GM21825 (cell line): ENCODE results near the gene UCK2.
A peak's percentile ranks its signal among the peaks of the same experiment; 100 is the strongest.

Source experiments
- ATAC-seq: cut with Tn5 transposase; IDR thresholded peaks from one replicate; pipeline ENCODE4 v1.9.1; 2021; ENCODE audit warnings: mild to moderate bottlenecking, moderate library complexity; ENCODE audit not compliant: unreplicated experiment

Gene UCK2

DNA sequence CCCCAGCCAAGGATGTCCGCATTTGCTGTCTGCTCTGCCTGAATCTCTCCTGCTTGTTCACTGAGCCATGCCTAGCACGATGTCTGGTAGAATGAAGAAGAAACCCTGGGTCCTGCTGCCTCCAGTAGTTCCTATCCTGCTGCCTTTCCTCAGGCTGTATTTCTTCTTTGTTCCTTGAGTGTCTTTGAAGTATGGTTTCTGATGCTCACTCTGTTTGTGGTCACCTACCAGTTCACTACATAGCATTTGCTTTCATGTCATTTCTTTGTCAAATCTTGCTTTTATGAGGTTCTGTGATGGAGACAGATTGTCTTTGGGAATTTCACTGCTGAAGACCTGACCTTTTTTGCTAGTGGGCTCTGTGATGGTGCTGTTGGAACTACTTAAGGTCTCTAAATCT lies 5.9 kb downstream of the UCK2 start:
- no peak for ATAC-seq

DNA sequence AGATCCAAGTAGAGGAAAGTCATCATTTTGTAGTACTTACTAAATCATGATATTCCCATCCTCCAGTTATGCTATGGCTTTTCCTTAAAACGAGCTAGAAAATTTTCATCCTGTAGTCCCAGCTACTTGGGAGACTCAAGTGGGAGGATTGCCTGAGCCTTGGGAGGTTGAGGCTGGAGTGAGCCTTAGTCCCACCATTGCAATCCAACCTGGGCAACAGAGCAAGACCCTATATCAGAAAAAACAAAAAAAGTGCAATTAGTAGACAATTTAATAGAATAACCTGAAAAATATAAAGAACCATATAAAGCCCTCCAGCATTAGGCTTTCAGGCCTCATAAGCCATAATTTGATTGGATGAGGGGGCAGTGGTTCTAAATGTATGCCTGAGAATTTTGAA lies 6.8 kb downstream of the UCK2 start:
- ATAC-seq: no peak

DNA sequence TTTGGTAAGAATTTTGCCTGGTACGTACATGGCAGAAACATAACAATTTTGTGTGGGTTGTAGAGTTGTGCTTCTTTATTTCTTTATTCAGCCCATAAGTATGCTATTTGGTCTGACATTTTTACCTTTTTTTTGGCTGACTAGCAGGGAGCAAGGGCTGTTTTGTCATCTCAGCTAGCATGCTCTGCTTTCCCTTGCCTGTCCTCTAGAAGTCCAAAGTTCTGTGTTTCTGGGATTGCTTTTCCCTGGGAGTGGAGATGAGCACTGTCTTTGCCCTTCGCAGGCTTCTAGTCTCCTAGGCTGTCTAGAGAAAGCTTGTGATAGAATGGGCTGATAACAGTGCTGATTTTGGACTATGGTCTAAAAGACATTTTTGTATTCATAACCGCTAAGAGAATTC lies 7.5 kb downstream of the UCK2 start:
- ATAC-seq: no peak

DNA sequence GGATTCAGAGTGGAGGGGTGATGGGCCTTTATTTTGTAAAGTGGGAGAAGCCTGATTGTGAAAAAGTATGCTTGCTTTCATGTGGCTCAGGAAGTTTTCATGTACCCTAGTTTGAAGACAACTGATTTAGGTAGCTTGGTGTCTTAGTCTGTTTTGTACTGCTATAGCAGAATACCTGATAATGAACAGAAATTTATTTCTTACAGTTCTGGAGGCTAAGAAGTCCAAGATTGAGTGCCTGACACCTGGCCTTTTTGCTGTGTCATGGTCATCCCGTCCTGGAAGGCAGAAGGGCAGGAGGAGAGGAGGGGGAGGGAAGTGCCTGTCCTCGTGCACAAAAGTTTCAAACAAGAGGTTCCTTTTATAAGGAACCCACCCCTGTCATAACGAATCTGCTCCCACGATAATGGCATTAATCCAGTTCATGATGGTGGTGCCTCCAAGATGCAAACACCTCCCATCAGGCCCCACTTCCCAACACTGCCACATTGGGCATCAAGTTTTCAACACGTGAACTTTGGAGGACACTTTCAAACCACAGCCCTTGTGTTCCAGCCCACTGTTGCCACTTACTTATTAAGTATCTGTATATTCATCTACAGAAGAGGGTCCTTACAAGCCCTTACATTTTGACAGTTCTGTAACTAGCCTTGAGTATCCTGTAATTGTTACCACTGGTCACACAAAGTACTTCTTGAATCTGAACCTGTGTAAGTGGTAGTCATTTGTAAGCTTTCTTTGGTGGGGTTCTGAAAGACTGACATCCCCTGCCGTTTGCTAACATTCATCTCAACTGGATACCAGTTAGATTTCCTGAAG lies 9.5 kb downstream of the UCK2 start:
- ATAC-seq: no peak

DNA sequence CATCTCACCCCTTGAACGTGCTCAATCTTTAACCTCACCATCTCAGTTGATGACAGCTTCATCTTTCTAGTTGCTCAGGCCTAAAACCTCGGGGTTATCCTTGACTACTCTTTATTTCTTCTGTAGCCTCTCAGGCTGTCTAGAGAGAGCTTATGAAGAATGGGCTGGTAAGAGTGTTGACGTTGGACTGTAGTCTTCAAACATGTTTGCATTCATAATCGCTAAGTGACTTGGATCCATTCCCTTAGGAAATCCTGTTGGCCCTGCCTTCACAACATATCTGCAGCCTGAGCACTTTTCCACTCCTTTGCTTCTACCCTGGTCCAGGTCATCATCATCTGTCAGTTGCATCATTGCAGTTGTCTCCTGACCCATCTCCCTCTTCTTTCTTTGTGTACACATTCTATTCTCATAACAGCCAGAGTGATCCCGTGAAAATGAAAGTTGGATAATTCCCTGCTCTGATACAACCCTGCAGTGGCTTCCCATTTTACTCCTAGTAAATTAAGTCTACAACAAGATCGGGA lies 10.5 kb downstream of the UCK2 start:
- ATAC-seq: no peak

DNA sequence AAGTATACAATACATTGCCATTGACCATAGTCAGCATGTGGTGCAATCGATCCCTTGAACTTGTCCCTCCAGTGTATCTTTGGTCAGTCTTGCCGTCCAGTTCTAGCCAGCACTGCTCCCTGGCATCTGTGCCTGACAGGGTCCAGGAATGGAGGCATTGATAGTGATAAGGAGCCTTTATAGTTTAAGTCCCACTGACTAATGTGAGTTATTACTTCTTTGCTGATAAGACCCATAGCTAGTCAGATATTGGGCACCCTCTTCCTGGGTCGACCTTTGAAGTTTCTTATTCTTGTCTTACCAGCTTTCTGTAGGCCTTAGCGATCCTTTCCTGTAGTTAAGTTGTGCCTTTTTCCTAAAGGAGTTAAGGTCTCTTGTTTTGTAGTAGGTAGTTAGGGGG lies 13.0 kb downstream of the UCK2 start:
- no peak for ATAC-seq

DNA sequence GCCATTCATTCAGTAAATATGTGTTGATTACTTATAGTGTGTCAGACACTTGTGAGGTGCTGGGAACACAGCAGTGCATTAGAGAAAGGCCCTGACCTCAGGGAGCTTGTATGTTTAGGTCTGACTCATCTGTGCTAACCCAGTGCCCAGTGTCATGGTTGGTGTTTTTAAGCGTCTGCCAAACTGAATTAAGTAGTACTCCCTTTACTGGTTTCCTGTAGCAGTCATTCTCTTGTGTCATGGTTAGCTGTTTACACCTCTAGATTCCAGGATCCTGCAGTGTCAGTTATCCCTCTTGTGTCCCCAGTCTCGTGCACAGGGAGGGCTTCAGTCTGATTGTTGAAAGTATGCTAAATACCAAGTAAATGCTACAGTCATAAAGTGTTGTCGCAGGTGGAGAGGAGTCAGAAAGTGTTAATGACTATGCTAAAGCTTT lies 14.2 kb downstream of the UCK2 start:
- ATAC-seq: no peak

DNA sequence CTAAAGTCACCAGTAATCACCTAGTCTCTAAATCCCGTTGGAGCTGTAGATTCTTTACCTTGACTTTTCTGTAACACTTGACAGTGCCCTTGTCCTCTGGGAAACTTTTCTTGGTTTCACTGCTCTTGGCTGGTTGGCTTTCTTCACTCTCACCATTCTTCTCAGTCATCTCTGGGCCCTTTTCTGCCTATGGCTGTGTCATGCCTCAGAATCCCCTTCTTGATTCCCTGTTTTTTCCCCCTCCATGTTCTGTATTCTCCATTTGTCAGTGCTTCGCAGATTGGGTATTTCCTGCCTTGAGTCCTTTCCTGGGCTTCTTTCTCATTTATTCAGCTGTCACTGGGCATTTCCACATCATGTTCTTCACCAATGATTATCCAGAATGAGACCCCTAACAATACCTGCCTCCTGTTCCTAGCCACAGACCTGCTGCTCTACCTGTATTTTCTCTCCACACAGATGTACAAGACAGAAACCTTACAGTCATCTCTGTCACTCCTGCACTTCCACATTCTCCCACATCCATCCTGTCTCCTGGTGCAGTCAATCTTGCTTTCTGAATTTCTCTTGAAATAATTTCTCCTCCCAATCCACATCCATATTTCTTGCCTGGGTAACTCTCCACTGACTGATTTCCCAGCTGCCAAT lies 14.7 kb downstream of the UCK2 start:
- ATAC-seq: no peak

DNA sequence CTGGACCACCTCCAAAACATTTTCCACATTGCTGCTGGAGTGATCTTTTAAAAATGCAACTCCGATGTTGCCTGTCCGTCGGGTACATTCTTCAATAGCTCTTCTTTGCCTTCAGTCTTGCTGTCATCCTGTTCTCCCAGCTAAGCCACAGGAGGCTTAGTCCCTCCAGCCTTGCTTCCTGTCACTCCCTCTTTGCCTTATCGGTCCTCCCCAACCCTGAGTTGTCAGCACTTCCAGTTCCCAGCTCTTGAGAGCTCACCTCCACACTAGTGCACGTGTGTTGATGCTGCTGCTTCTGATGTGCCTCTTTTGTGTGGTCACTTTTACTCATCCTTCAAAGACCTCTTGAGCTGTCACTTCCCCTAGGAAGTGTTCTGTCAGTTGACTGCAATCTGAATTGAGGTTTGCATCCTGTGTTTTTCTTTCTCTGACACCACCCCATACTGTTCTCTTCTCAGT lies 15.3 kb downstream of the UCK2 start:
- peak; percentile 59 for ATAC-seq

DNA sequence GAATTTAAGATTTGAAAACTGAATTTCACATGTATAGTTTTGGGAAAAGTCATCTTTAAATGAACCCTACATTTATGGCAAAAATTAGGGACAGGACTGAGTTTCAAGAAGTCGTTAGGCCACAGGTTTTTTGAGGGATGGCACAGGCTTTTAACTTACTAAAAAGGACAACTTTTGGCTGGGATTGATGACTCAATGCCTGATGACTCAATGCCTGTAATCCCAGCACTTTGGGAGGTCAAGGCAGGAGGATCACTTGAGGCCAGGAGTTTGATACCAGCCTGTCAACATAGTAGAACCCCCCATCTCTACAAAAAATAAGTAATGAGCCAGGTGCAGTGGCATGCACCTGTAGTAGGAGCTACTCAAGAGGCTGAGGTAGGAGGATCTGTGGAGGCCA lies 15.9 kb downstream of the UCK2 start:
- no peak for ATAC-seq

DNA sequence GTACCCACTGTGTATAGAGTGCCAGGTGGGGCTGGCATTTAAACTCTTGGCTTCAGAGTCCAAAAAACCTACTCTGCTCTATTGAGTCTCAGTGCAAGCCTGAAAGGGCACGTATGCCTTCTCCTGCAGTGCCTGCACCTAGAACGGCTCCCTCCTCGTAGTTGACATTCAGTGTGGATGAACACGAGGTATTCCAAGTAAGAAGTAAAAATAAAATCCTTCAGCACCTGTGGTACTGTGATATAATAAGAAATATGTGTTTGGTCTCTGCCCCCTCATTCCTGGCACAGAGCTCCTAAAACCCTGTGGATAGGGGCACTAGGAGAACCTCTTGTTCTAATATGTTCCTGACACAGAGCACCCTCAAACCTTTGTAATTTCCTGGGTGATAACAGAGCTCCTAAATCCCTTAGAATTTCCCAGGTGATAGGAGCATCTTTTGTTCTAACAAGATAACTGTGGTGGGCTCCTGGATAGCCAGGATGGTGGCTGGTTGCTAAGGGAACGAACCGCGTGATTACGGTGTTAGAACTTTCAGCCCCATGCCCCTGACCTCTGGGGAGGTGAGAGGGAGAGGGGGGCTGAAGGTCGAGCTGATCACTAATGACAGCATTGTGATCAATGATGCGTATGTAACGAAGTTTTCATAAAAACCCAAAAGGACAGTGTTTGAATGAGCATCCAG lies 16.8 kb downstream of the UCK2 start:
- ATAC-seq: no peak

DNA sequence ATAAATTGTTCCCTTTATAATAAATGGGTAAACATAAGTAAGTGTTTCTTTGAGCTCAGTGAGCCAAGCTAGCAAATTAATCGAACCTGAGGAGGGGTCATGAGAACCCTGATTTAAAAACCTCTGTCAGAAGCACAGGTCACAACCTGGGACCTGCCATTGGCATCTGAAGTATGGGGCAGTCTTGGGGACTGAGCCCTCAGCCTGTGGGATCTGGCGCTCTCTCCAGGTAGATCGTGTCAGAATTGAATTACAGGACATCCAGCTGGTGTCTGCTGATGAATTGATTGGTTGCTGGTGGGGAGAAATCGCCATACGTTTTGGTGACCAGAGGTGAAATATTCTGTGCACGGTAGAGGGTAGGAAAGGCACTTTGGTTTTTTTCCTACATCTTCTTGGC lies 17.5 kb downstream of the UCK2 start:
- no peak for ATAC-seq

DNA sequence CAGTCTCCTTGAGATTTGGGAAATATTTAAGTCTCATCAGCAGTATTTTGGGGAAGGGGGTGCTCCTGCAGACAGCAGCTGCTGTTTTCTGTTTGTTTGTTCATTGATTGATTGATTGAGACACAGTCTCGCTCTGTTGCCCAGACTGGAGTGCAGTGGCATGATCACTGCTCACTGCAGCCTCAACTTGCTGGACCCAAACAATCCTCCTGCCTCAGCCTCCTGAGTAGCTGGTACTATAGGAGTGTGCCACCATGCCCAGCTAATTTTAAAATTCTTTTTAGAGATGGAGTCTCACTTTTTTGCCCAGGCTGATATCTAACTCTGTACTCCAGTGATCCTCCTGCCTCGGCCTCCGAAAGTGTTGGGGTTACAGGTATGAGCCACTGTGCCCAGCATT lies 18.2 kb downstream of the UCK2 start:
- ATAC-seq: no peak

DNA sequence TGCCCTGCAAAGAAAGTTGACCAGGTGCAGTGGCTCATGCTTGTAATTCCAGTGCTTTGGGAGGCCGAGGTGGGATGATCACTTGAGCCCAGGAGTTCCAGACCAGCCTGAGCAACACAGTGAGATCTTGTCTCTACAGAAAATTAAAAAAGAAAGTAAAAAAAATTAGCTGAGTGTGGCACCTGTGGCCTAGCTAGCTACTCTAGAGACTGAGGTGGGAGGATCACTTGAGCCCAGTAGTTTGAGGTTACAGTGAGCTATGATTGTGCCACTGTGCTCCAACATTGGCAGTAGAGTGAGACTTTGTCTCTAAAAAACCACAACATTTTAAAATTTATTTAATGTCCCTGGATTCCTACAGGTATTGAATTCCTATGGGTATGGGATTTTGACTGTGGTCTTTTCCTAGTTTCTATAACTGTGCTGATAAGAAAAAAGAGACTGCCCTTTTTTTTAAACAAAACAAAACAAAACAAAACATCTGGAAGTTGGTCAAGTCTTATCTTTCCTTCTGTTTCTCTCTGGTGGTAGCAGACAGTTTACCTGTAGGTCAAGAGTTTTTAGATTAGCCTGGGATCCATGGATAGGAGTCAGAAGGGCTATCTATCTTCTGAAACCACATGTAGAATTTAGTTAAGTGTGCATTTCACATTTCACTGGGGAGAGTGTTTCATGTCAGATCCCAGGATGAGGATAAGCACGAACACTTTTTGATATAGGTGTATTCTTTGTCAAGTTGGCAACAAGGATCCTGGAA lies 18.8 kb downstream of the UCK2 start:
- no peak for ATAC-seq

DNA sequence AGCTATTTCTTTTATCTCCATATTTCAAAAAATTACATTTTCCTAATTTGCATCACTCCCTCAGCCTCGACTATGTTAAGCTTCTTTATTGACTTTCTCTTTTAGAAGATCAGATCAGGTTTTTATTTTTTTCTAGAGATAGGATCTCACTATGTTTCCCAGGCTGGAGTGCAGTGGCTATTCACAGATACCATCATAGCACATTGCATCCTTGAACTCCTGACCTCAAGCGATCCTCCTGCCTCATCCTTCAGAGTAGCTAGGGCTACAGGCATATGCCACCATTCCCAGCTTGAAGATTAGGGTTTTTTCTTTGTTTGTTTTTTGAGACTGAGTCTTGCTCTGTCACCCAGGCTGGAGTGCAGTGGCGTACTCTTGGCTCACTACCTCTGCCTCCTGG lies 20.1 kb downstream of the UCK2 start:
- ATAC-seq: no peak

DNA sequence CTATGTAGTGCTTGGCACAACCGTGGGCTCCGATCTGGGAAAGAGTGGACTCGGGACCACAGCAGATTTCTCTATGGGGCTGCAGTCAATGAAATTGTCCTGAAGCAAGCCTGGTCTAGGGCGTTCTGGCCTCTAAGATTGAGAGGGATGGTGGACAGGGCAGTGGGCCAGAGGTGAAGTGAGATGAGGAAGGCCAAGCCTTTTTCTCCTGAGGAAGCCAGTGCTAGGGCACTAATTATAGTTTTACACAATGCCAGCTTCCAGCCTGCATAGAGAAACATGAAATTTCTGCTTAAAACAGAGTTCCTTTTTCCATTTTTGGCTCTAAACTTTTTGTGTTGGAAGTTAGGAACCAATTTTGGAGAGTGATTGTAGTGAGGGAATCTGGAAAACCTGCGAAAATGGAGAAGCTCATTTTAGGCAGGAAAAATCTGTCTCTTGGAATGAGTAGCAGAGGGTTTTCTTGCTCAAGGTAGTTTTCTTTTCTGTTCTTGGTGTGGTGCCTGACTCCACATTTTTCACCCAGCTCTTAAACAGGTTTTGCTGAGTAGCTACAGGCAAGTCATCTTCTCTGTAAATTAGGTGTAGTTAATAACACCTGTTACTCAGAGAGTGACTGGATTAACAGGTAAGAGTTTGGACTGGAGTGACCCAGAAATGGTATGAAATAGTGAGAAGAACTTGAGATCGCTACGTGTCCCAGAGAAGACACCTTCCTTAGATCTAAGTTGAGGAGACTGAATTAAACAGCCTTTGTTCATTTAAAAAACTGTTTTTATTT lies 22.1 kb downstream of the UCK2 start:
- ATAC-seq: no peak

DNA sequence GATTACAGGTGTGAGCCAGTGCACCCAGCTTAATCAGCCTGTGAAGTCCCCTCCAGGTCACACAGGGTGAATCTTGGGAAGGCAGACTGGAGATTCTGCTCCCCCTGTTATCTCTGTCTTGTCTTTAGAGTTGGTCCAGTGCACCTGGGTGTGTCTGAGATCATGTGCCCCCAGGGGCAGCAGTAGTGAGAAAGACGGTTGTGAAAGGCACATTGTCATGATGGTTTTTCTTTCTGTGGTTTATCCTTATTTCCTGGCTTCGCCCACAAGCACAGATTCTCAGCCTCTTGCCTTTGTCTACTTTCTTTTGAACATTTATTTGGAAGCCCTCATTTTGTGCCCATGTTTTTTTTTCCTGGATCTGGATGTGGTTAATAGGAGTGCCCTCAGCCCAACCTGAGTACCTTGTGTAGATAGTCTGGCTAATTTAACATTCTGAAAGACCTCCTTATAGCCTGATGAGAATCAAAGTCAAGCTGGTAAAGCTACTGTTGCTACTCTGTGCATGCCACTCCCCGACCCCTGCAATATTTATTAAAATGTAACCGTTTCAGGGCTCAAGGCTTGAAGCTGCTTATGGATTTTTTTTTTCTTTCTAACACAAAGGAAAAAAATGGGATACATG lies 23.7 kb downstream of the UCK2 start:
- peak; percentile 82 for ATAC-seq

DNA sequence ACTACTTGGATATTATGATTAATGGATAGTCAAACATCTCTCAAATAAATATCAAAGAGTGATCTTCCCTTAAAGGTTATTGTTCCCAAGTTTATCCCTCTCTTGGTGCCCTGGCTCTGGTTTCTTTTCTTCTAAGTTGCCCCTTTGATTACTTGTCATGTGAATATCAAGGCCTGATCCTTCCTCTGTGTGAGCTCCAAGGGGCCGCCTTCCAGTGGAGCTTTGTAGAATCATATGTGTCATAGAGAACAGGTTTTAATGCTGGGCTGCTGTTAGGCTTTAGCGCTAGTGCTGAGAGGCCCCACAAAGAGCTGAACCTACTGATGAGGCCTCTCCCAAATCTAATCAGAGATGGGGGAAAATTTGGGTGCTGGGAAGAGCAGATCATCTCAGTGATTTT lies 25.5 kb downstream of the UCK2 start:
- ATAC-seq: no peak

DNA sequence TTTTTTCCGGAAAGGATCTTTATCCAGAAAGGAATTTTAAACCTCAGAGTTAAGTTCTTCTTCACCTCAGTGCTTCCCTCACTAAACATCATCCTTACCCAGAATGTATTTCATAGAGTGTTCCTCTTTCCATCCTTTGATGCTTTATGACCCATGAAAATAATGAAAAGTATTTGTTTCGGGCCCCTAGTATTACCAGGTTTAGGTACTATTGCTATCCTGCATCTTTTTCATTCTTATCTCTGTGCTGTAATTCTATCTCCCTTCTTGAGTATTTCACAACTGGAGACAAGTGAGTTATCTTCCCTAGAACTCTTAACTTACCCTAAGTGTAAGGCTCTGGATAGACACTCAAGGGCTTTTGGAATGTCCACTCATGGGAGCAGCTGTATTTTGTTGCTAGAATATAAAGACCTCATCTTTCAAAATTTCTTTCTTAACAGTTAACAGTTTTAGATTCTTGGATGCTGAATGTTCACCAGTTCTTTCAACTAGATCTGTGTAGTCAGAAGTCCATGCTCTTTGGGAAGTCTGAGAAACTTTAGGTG lies 26.2 kb downstream of the UCK2 start:
- ATAC-seq: no peak
